Measurements from ENCODE around the gene PCYT1B.

The PCYT1B gene

GRCh38 chrX:24515447-24515846 is 131.7 kb downstream of the PCYT1B start:
- no peak for DNase-seq

GRCh38 chrX:24513416-24513815 is 133.7 kb downstream of the PCYT1B start:
- DNase-seq, result no peak

- no peak for DNase-seq
Measured at GRCh38 chrX:24508375-24508774, 138.8 kb downstream of the PCYT1B start.

All from activated CD4-positive, CD25-positive, alpha-beta regulatory T cell treated with anti-CD3 and anti-CD28 coated beads, Interleukin-2, amount 50 U/mL, for 72 hours (primary cell).